H4 (cell line): ENCODE data around the gene CPN1. TPM values are rescaled to one million over a fixed set of nuclear protein-coding genes. Genes with fewer than 3 reads are reported as not detected.
A peak's percentile ranks its signal among the peaks of the same experiment; 100 is the strongest.

Experiments used
- DNase-seq: peaks from one replicate; pipeline ENCODE4 v3.0.0-alpha.2; 2015; ENCODE audit warnings: low spot score
- total RNA-seq: library from RNA; depleted of rRNA; stranded (reverse); fragments of >200 nt; shearing (Covaris generic); gene quantifications from 2 replicates; pipeline ENCODE4 v1.2.3, GENCODE V29; 2014; rRNA removed

CPN1 gene
- total RNA-seq, 1 experiment from 2014 or later, result not detected

- DNase-seq, result no peak
These were observed 84.7 kb downstream of the CPN1 start for GRCh38 chr10:99996671-99997648.

- no peak for DNase-seq
These were observed 86.0 kb downstream of the CPN1 start for GRCh38 chr10:99995713-99996112.

- no peak for DNase-seq
These were observed 86.4 kb downstream of the CPN1 start for GRCh38 chr10:99995269-99995668.

GRCh38 chr10:99994801-99995200 lies 86.9 kb downstream of the CPN1 start:
- no peak for DNase-seq

GRCh38 chr10:99993701-99994689 lies 87.7 kb downstream of the CPN1 start:
- peak; percentile 85 for DNase-seq

Other genes with a start within 250 kb of the CPN1 start
- 7.0 and 7.3 TPM in 2 replicates for gene DNMBP, start 71.9 kb downstream of the CPN1 start, total RNA-seq
- gene ERLIN1, start 104.2 kb upstream of the CPN1 start, total RNA-seq, result 37.3 and 42.5 TPM in 2 replicates
- 17.9 and 20.1 TPM in 2 replicates for gene CHUK, start 147.7 kb upstream of the CPN1 start, total RNA-seq
- gene CWF19L1, start 185.8 kb upstream of the CPN1 start, total RNA-seq, result 31.8 and 36.7 TPM in 2 replicates
- 55.2 and 99.9 TPM in 2 replicates for gene BLOC1S2, start 204.8 kb upstream of the CPN1 start, total RNA-seq
- gene PKD2L1, start 248.4 kb upstream of the CPN1 start, total RNA-seq, result not detected in 2 replicates